IPS-NIHi7 (cell line): ENCODE measurements around the gene GRIA2.
A peak's percentile ranks its signal among the peaks of the same experiment; 100 is the strongest.
"Not testable (repeated sequence)": the region's sequence is repeated elsewhere in the genome, so short reads cannot be mapped to it uniquely, and the experiment has no call there.

Experiments
- DNase-seq: peaks from one replicate; pipeline ENCODE4 v3.0.0; 2012; ENCODE audit warnings: mixed read lengths; ENCODE audit errors: extremely low spot score

The GRIA2 gene

DNA sequence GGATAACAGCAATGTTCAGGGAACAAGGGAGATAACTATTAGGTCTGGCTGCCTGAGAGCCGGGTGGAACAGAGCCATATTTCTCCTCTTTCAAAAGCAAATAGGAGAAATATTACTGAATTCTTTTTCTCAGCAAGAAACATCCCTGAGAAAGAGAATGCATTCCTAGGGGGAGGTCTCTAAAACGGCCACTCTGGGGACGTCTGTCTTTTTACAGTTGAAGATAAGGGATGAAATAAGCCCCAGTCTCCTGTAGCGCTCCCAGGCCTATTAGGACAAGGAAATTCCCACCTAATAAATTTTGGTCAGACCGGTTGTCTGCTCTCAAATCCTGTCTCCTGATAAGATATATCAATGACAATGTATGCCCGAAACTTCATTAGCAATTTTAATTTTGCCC is 37.6 kb downstream of the GRIA2 start:
- DNase-seq = not testable (repeated sequence)

GRCh38 chr4:157265281-157265680 is 44.8 kb downstream of the GRIA2 start:
- DNase-seq = peak; percentile 16

DNA sequence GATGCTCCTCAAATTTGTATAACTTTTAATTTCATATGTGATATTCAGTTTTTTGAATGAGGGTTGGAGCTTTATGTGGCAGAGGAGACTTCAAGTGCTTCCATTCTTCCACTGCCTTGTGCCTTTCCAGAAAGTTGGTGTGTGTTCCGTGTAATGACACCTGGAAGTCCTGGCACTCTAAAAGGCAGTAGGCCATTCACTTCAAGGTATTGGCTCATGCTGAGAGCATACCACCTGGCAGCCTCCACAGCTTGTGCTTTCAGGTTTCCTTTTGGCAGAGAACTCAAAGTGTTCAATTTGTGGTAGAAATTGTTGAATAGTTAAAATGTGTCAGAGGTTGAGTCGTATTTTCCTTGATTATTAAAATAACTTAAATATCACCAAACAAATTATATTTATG is 49.6 kb downstream of the GRIA2 start:
- peak; percentile 14 for DNase-seq

- no peak for DNase-seq
These were observed 50.0 kb downstream of the GRIA2 start for GRCh38 chr4:157270552-157270951.

DNA sequence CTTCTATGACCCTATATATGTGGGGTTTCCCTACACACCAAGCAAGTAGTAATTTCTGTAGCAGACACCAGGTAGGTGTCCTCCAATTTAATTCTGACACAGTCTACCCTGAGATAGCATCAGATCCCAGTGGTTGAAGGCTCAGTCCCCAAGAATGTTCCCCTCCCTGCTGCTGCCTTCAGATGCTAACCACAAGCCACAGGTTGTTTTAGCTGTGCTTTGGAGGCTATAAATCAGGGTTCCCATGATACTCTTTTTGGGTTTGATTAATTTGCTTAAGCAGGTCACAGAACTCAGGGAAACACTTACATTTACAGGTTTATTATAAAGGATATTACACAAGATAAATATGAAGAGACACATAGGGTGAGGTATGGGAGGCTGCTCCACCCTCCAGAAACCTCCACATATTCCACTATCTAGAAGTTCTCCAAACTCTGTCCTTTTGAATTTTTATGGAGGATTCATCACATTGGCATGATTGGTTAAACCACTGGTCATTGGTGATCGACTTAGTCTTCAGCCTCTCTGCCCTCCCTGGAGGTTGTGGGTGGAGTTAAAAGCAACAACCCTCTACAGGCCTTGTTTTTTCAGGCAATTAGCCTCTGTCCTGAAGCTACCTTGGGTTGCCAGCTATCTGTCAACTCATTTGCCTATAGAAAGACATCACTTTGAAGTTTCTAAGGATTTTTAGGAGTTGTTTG is 50.8 kb downstream of the GRIA2 start:
- DNase-seq = no peak

- DNase-seq = no peak
These were observed 60.1 kb downstream of the GRIA2 start for GRCh38 chr4:157280673-157281072.

- DNase-seq = no peak
These were observed 61.5 kb downstream of the GRIA2 start for GRCh38 chr4:157282019-157282418.

GRCh38 chr4:157287445-157287844 is 66.9 kb downstream of the GRIA2 start:
- DNase-seq = no peak

GRCh38 chr4:157290622-157291021 is 70.1 kb downstream of the GRIA2 start:
- no peak for DNase-seq

DNA sequence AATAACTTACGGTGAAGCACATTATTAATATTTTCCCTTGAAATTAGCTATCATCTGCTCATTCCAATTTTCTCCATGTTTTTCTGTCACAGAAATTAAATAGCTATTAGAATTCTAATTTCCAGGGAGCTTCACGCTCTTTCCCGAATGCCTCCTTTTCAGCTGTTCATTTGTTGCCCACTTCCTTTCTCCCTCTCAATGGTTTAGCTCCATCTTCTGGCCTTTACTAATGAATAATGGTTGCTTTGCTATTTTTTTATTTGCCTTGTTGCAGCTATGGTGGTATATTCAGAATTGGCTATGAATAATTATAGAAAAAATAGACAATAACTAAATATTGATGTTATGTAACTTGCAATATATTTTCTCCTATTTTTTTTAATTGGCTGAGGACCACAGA is 70.5 kb downstream of the GRIA2 start:
- DNase-seq = no peak

GRCh38 chr4:157293673-157294072 is 73.1 kb downstream of the GRIA2 start:
- no peak for DNase-seq

- DNase-seq = no peak
These were observed 74.0 kb downstream of the GRIA2 start for GRCh38 chr4:157294575-157294974.

DNA sequence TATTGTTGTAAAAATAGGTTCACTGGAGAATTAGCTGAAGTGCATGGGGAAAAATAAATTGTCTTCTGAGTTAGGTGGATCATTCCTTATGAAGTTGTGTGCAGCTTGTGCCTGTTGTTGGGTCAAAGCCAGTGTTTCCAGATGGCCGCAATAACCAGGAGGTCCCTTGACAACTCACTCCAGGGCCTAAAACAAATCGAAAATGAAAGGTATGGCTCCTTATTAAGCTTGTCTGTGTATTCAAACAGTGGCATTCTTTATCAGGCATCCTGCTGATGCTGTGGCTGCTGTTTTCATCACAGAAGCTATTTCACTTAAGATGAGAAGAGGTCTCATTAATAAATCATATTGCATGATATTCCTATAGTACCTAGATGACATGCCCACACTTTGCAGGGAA is 80.2 kb downstream of the GRIA2 start:
- DNase-seq = no peak

- DNase-seq = no peak
These were observed 83.0 kb downstream of the GRIA2 start for GRCh38 chr4:157303471-157303960.

DNA sequence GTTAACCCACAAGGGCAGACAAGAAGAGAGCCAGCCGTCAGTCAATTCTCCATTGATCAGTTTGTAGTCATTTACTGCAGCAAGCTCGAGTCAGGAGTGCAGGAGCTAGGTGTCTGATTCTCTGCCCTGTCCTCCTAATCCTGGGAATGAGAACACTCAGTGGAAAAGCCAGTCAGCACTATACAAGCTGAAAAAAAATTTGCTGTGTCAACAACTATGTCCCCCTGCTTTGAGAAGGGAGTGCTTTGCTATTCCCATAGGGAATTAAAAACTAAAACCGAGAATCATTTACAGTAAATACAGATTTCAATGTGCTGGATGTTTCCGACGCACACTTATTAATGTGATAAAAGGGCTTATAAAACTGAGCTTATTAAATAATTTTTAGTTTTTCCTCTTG is 84.2 kb downstream of the GRIA2 start:
- no peak for DNase-seq

DNA sequence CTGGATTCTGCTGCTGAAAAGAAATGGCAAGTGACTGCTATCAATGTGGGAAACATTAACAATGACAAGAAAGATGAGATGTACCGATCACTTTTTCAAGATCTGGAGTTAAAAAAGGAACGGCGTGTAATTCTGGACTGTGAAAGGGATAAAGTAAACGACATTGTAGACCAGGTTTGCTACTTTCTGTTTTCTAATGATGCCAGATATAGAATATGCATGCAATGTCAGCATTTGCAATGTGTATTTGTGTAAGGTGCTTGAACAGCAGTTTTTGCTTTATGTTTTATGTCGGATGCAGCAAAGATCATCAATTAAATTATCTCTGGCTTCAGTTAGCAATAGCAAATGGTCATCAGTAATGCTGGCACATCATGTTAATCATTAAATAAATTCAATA is 92.2 kb downstream of the GRIA2 start:
- DNase-seq = no peak

DNA sequence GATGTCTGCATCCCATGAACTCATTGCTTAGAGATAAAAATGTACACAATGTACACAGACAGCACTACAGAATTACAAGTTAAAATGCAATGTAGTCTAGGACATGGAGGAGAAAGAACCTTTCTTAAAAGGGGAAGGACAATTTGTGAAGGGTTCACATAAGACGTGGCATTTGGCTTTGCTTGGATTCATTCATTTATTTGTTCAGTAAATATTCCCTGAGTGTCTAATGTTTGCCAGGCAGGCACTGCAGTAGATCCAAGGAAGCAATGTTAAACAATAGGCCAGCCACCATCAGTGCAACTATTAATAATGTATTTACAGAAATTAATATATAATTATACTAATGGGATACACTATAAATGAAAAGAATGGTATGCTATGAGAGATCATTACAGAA is 94.4 kb downstream of the GRIA2 start:
- no peak for DNase-seq

- no peak for DNase-seq
These were observed 95.4 kb downstream of the GRIA2 start for GRCh38 chr4:157315968-157316367.

- DNase-seq = no peak
These were observed 99.6 kb downstream of the GRIA2 start for GRCh38 chr4:157320092-157320491.

- no peak for DNase-seq
These were observed 107.1 kb downstream of the GRIA2 start for GRCh38 chr4:157327666-157328065.

- no peak for DNase-seq
These were observed 137.4 kb downstream of the GRIA2 start for GRCh38 chr4:157357887-157358286.

GRCh38 chr4:157358439-157358838 is 137.9 kb downstream of the GRIA2 start:
- DNase-seq = peak; percentile 9

DNA sequence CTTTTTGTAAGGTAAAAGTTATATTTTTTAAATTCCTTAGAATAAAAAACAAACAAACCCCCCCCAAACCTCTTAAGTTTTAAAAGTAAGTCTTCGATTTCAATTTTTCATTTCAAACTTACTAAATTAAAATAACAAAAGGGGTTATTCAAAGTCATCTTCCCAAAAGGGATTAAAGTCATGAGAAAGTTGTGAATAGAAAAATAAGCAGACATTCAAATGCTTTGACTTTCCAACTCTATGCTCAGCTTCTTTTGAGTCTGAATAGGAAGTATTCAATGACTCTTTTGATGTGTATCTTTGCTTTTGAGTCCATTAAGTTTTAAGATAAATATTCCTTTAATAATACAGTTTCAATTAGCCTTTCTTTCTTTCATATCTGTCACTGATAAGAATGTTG is 138.3 kb downstream of the GRIA2 start:
- DNase-seq = no peak

DNA sequence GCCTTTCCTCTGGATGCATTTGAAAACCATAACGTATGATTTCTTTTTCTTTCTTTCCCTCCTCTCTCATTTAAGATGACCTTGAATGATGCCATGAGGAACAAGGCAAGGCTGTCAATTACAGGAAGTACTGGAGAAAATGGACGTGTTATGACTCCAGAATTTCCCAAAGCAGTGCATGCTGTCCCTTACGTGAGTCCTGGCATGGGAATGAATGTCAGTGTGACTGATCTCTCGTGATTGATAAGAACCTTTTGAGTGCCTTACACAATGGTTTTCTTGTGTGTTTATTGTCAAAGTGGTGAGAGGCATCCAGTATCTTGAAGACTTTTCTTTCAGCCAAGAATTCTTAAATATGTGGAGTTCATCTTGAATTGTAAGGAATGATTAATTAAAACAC is 142.8 kb downstream of the GRIA2 start:
- no peak for DNase-seq
